T follicular helper cell (primary cell): ENCODE data around the gene DCTN2.

ENCODE experiments used
- DNase-seq: peaks from one replicate; pipeline ENCODE4 v3.0.0-alpha.2; 2020; ENCODE audit warnings: low read depth

Gene DCTN2

GRCh38 chr12:57490126-57490525, 56.9 kb downstream of the DCTN2 start:
- DNase-seq = no peak

- DNase-seq = no peak
Measured at GRCh38 chr12:57489157-57489641, 57.8 kb downstream of the DCTN2 start.

GRCh38 chr12:57488402-57489156, 58.4 kb downstream of the DCTN2 start:
- no peak for DNase-seq

GRCh38 chr12:57487597-57488401, 59.2 kb downstream of the DCTN2 start, which contains the start of gene MARS1:
MARS1 (plus strand) TSS chr12:57488068; CDS start chr12:57488091, 23 bp downstream.
- peak; percentile 89 for DNase-seq

GRCh38 chr12:57487055-57487596, 59.9 kb downstream of the DCTN2 start:
- DNase-seq = no peak

- DNase-seq = no peak
Measured at GRCh38 chr12:57485695-57486094, 61.3 kb downstream of the DCTN2 start.

GRCh38 chr12:57483466-57483865, 63.5 kb downstream of the DCTN2 start:
- DNase-seq = no peak

- DNase-seq = no peak
Measured at GRCh38 chr12:57481671-57482070, 65.3 kb downstream of the DCTN2 start.
